OCI-LY7 (cell line): ENCODE results near the gene UHMK1. TPM values are rescaled to one million over a fixed set of nuclear protein-coding genes. Genes with fewer than 3 reads are reported as not detected.

Experiments
- BruUV-seq: library from RNA; stranded (reverse); fragments of 400-500 nt; replicated peaks from 2 replicates; lab custom pipeline; 2021; lab: Mats Ljungman, UMichigan
- CTCF ChIA-PET: fragments of 300-600 bp; sonication (Branson Sonifier 250); formaldehyde crosslinking; loops from one replicate; lab custom pipeline; 2022; ENCODE audit warnings: antibody characterized with exemption; ENCODE audit not compliant: unreplicated experiment; lab: Charles Lee
- POLR2A ChIA-PET: fragments of 300-600 bp; sonication (Branson Sonifier 250); formaldehyde crosslinking; loops from one replicate; lab custom pipeline; 2022; ENCODE audit warnings: antibody characterized with exemption; lab: Charles Lee
- DNase-seq: peaks from one replicate; pipeline ENCODE4 v3.0.0-alpha.2; 2015; ENCODE audit warnings: low spot score
- H2AFZ ChIP-seq: fragments of 200-600 bp; sonication (generic), shearing (Covaris generic); 2 replicates; pipeline ENCODE4 v1.6.1; 2014; ENCODE audit warnings: mild to moderate bottlenecking, antibody characterized with exemption, low read length, moderate library complexity
- H3K27ac ChIP-seq: fragments of 200-600 bp; sonication (generic); 2 replicates; pipeline ENCODE4 v1.5.1; 2014; ENCODE audit warnings: mixed run types, low read depth, mild to moderate bottlenecking, moderate library complexity, low read length, inconsistent platforms; ENCODE audit not compliant: poor library complexity, severe bottlenecking
- H3K36me3 ChIP-seq: fragments of 200-600 bp; sonication (generic); 2 replicates; pipeline ENCODE4 v1.6.1; 2014; ENCODE audit warnings: mild to moderate bottlenecking, antibody characterized with exemption, low read length, moderate library complexity, mixed read lengths; ENCODE audit not compliant: insufficient read depth
- H3K4me1 ChIP-seq: fragments of 200-600 bp; sonication (generic); 2 replicates; pipeline ENCODE4 v1.5.1; 2014; ENCODE audit warnings: mild to moderate bottlenecking, low read length; ENCODE audit not compliant: insufficient read depth, poor library complexity, severe bottlenecking
- H3K4me2 ChIP-seq: fragments of 200-600 bp; sonication (generic); 2 replicates; pipeline ENCODE4 v1.6.1; 2014; ENCODE audit warnings: mild to moderate bottlenecking, low read length
- H3K4me3 ChIP-seq: fragments of 200-600 bp; sonication (generic); 2 replicates; pipeline ENCODE4 v1.5.1; 2014; ENCODE audit warnings: mild to moderate bottlenecking, low read depth, low read length; ENCODE audit not compliant: poor library complexity, severe bottlenecking
- H3K79me2 ChIP-seq: fragments of 200-600 bp; sonication (generic); 2 replicates; pipeline ENCODE4 v1.6.1; 2016; ENCODE audit warnings: low read depth, mild to moderate bottlenecking, low read length, moderate library complexity, mixed read lengths; ENCODE audit not compliant: insufficient read depth
- H3K9me2 ChIP-seq: fragments of 200-600 bp; sonication (generic); 2 replicates; pipeline ENCODE4 v1.6.1; 2016; ENCODE audit warnings: mild to moderate bottlenecking, low read length, mixed read lengths; ENCODE audit not compliant: insufficient read depth
- H3K9me3 ChIP-seq: fragments of 200-600 bp; sonication (generic); 2 replicates; pipeline ENCODE4 v1.6.1; 2014; ENCODE audit warnings: mild to moderate bottlenecking, mixed run types, low read length, mixed read lengths
- H4K20me1 ChIP-seq: fragments of 200-600 bp; sonication (generic); 2 replicates; pipeline ENCODE4 v1.6.1; 2014; ENCODE audit warnings: mild to moderate bottlenecking, antibody characterized with exemption, low read length, moderate library complexity, mixed read lengths; ENCODE audit not compliant: insufficient read depth
- EZH2phosphoT487 ChIP-seq: fragments of 200-600 bp; sonication (generic); IDR thresholded peaks from 2 replicates; pipeline ENCODE4 v1.6.1; 2018; ENCODE audit warnings: low read depth, borderline replicate concordance, mild to moderate bottlenecking, mixed run types, antibody characterized with exemption, low read length, moderate library complexity, mixed read lengths
- intact Hi-C: fragments of 100-400 bp; cut with micrococcal nuclease; formaldehyde crosslinking; loops from one replicate; pipeline ENCODE4 v1.10.0; 2022; ENCODE audit not compliant: unreplicated experiment
- total RNA-seq, 2 experiments: library from RNA; depleted of rRNA in 1 of 2; stranded (reverse); fragments of >200 nt in 1 of 2; shearing (Covaris generic) in 1 of 2; gene quantifications; 2 replicates each; pipeline ENCODE4 v1.2.3, GENCODE V29; 2014 to 2022
- TF ChIP-seq, protein P1 (sequence below): fragments of 200-600 bp; sonication (generic); conservative IDR thresholded peaks from 2 replicates; pipeline ENCODE4 v1.5.1; 2014; ENCODE audit warnings: mild to moderate bottlenecking, antibody characterized with exemption, low read length, moderate library complexity, mixed read lengths

Gene UHMK1
- total RNA-seq, 2 experiments from 2014 or later: 27.8 to 33.8 TPM

DNA sequence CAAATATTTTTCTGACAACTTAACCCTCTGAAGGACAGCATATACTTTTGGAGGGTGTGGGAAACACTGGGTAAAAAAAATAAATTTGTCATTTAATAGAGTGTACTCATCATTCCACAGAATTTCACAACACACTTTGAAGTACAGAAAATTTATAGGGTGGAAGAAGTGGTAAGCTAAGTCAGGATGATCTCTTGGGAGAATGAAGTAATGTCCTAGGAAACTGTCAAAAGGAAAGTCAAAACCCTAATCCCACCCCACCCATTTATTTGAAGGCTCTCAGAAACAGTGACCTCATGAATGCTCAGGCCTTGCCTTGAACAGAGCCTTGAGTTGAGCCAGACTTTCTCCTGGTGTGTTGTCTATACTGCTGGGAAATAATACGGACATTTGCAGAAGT, 56.6 kb downstream of the UHMK1 start:
- no TSS peak for BruUV-seq
- no peaks in the 10 kb centered on the region for H3K36me3 ChIP-seq
- no peak for DNase-seq
- TF ChIP-seq, protein P1, sequence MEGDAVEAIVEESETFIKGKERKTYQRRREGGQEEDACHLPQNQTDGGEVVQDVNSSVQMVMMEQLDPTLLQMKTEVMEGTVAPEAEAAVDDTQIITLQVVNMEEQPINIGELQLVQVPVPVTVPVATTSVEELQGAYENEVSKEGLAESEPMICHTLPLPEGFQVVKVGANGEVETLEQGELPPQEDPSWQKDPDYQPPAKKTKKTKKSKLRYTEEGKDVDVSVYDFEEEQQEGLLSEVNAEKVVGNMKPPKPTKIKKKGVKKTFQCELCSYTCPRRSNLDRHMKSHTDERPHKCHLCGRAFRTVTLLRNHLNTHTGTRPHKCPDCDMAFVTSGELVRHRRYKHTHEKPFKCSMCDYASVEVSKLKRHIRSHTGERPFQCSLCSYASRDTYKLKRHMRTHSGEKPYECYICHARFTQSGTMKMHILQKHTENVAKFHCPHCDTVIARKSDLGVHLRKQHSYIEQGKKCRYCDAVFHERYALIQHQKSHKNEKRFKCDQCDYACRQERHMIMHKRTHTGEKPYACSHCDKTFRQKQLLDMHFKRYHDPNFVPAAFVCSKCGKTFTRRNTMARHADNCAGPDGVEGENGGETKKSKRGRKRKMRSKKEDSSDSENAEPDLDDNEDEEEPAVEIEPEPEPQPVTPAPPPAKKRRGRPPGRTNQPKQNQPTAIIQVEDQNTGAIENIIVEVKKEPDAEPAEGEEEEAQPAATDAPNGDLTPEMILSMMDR: no peak
- no peak for TF ChIP-seq EZH2phosphoT487
- H3K4me2 ChIP-seq: no peak overlapping the region
- no peaks in the 10 kb centered on the region for H3K4me1 ChIP-seq
- POLR2A ChIA-PET: no interaction called here
- no peak overlapping the region for H2AFZ ChIP-seq
- H3K9me2 ChIP-seq: no peaks in the 10 kb centered on the region
- CTCF ChIA-PET: no interaction called here
- no peak overlapping the region for H3K27ac ChIP-seq
- H3K4me3 ChIP-seq: no peak overlapping the region
- H3K79me2 ChIP-seq: no peaks in the 10 kb centered on the region
- no peaks in the 10 kb centered on the region for H4K20me1 ChIP-seq
- no peaks in the 10 kb centered on the region for H3K9me3 ChIP-seq
- intact Hi-C loops: no loop called here

DNA sequence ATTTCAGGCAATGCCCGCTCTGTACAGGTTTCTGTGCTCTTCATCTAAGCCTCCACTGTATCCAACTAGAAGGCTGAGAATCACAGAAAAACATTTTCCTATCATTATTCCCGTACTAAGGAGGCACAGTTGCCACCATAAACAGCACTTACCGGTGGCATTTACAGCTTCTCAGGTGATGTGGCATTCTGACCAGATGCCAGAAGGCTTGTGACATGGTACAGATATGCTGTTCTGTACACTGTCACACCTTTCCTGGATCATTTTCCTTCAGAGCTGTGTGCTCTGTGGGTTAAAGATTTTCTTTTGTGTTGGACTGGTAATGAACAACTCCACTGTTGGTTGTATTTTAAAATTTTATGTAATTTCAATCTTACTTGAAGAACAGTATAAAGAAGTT, 59.9 kb downstream of the UHMK1 start:
- no peak overlapping the region for H2AFZ ChIP-seq
- CTCF ChIA-PET: no interaction called here

More for the DNA sequence above, 59.9 kb downstream of the UHMK1 start:
- H3K27ac ChIP-seq: no peak overlapping the region
- no peaks in the 10 kb centered on the region for H3K9me2 ChIP-seq
- intact Hi-C loops: no loop called here
- H3K36me3 ChIP-seq: no peaks in the 10 kb centered on the region
- no peaks in the 10 kb centered on the region for H4K20me1 ChIP-seq
- H3K9me3 ChIP-seq: no peaks in the 10 kb centered on the region
- no peak overlapping the region for H3K4me2 ChIP-seq
- TF ChIP-seq, protein P1: no peak
- no TSS peak for BruUV-seq
- peaks cover 11% of the 10 kb centered on the region for H3K4me1 ChIP-seq
- H3K79me2 ChIP-seq: peaks cover under 1% of the 10 kb centered on the region; the same call in 1 of the 2 replicates
- no peak overlapping the region for H3K4me3 ChIP-seq
- POLR2A ChIA-PET: no interaction called here
- no peak for DNase-seq
